CD8-positive, alpha-beta memory T cell (primary cell): ENCODE measurements around the gene PASK. TPM values are rescaled to one million over a fixed set of nuclear protein-coding genes. Genes with fewer than 3 reads are reported as not detected.
A peak's percentile ranks its signal among the peaks of the same experiment; 100 is the strongest.

Experiments
- CTCF ChIA-PET: fragments of 350-600 bp; sonication (Branson Sonifier 250); formaldehyde crosslinking; loops from one replicate; lab custom pipeline; 2021; ENCODE audit warnings: antibody characterized with exemption; lab: Charles Lee
- POLR2A ChIA-PET: fragments of 350-600 bp; sonication (Branson Sonifier 250); formaldehyde crosslinking; loops from one replicate; lab custom pipeline; 2021; ENCODE audit warnings: antibody characterized with exemption; lab: Charles Lee
- DNase-seq, 5 donors: peaks; one replicate each; pipeline versions ENCODE4 v3.0.0 to v3.0.0-alpha.2; 2020 to 2022; ENCODE audit warnings: mixed read lengths in 1 of 5
- H3K27ac ChIP-seq: one replicate; pipeline ENCODE4 v1.7.0; 2013; ENCODE audit warnings: low read depth, mild to moderate bottlenecking, low read length, moderate library complexity
- H3K27me3 ChIP-seq: 2 replicates; pipeline ENCODE4 v1.7.0; 2013; ENCODE audit warnings: low read length, mild to moderate bottlenecking; ENCODE audit not compliant: insufficient read depth, poor library complexity, severe bottlenecking
- H3K36me3 ChIP-seq: 2 replicates; pipeline ENCODE4 v1.7.0; 2013; ENCODE audit warnings: mild to moderate bottlenecking, low read length, moderate library complexity; ENCODE audit not compliant: insufficient read depth
- H3K4me1 ChIP-seq: 2 replicates; pipeline ENCODE4 v1.7.0; 2013; ENCODE audit warnings: mild to moderate bottlenecking, low read length, moderate library complexity; ENCODE audit not compliant: insufficient read depth
- H3K4me3 ChIP-seq: 2 replicates; pipeline ENCODE4 v1.7.0; 2013; ENCODE audit warnings: mild to moderate bottlenecking, low read length
- H3K9me3 ChIP-seq: 2 replicates; pipeline ENCODE4 v1.7.0; 2013; ENCODE audit warnings: mild to moderate bottlenecking, low read length
- H3K27ac Mint-ChIP-seq, 8 donors: one replicate each; pipeline ENCODE4 v1.8.0; 2020 to 2021; ENCODE audit warnings: mixed read lengths in 8 of 8, mild to moderate bottlenecking in 6 of 8, inconsistent platforms in 3 of 8, moderate library complexity in 3 of 8
- H3K27me3 Mint-ChIP-seq, 2 donors: one replicate each; pipeline ENCODE4 v1.8.0; 2020 to 2021; ENCODE audit warnings: mixed read lengths in 2 of 2, mild to moderate bottlenecking in 1 of 2, moderate library complexity in 1 of 2
- H3K36me3 Mint-ChIP-seq, 3 donors: one replicate each; pipeline ENCODE4 v1.8.0; 2020 to 2021; ENCODE audit warnings: mixed read lengths in 3 of 3, inconsistent platforms in 1 of 3, mild to moderate bottlenecking in 1 of 3
- H3K4me1 Mint-ChIP-seq, 3 donors: one replicate each; pipeline ENCODE4 v1.8.0; 2020 to 2021; ENCODE audit warnings: mixed read lengths in 3 of 3, inconsistent platforms in 1 of 3, mild to moderate bottlenecking in 1 of 3
- H3K4me3 Mint-ChIP-seq, 7 donors: one replicate each; pipeline ENCODE4 v1.8.0; 2020 to 2021; ENCODE audit warnings: mixed read lengths in 7 of 7, mild to moderate bottlenecking in 6 of 7, moderate library complexity in 4 of 7, inconsistent platforms in 2 of 7
- H3K9me3 Mint-ChIP-seq, 5 donors: one replicate each; pipeline ENCODE4 v1.8.0; 2020 to 2022; ENCODE audit warnings: mixed read lengths in 5 of 5, mild to moderate bottlenecking in 3 of 5, moderate library complexity in 2 of 5, inconsistent platforms in 1 of 5
- polyA plus RNA-seq: library from polyadenylated mRNA; unstranded; fragments of 300-500 nt; fragmentation: Illumina TruSeq; gene quantifications from one replicate; pipeline ENCODE4 v1.2.3, GENCODE V29; 2021
- total RNA-seq, 2 experiments: library from RNA; stranded (reverse); gene quantifications; one replicate each; pipeline ENCODE4 v1.2.3, GENCODE V29; 2021

Gene PASK
- total and polyA plus RNA-seq, 3 experiments from 2014 or later: 32.8 to 93.8 (median 92.8) TPM

GRCh38 chr2:241072553-241073165 lies 76.6 kb downstream of the PASK start:
- Mint-ChIP-seq H3K27ac (peak overlapping the region in 3 of 8 donors; percentile 75 to 90 (median 82)), H3K36me3 (peaks cover 9 to 25% (median 14%) of the 10 kb centered on the region in 3 donors), H3K9me3 (no peaks in the 10 kb centered on the region), H3K4me3 (no peak overlapping the region), H3K27me3 (no peaks in the 10 kb centered on the region), H3K4me1 (peaks cover 0 to 10% (median 3%) of the 10 kb centered on the region in 3 donors)
- Histone ChIP-seq H3K27ac (no peak overlapping the region), H3K4me3 (no peak overlapping the region), H3K27me3 (no peaks in the 10 kb centered on the region), H3K36me3 (peaks cover 10% of the 10 kb centered on the region), H3K4me1 (no peaks in the 10 kb centered on the region), H3K9me3 (no peaks in the 10 kb centered on the region)
- ChIA-PET POLR2A (no interaction called here), CTCF (no interaction called here)
- no peak for DNase-seq

DNA sequence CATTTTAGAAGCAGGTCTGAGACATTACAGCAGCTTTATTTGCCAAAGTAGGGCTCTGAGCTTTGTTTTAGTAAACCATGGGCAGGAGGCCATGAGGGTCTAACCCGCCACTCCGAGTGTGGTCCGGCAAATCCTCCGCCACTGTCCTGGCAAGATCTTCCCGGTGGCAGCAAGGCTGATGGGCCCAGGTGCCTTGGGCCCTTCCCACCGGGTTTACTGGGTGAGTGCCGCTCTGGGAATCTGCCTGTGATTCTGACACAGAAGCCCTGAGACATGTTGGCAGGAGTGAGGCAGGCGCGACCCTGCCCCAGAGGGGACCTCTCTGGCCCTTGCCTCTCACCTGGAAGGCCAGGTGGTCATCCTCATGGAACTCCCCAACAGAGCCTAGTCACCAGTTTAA lies 77.1 kb downstream of the PASK start:
- Mint-ChIP-seq H3K27ac (peak overlapping the region in 1 of 8 donors; percentile 90), H3K36me3 (peaks cover 9 to 25% (median 14%) of the 10 kb centered on the region in 3 donors), H3K9me3 (no peaks in the 10 kb centered on the region), H3K27me3 (no peaks in the 10 kb centered on the region), H3K4me3 (no peak overlapping the region), H3K4me1 (peaks cover 0 to 5% (median 0%) of the 10 kb centered on the region in 3 donors)
- no peaks in the 10 kb centered on the region for H3K9me3 ChIP-seq
- ChIA-PET POLR2A (no interaction called here), CTCF (no interaction called here)
- no peak for DNase-seq
- H3K27me3 ChIP-seq: no peaks in the 10 kb centered on the region
- no peaks in the 10 kb centered on the region for H3K4me1 ChIP-seq
- H3K27ac ChIP-seq: no peak overlapping the region
- peaks cover 10% of the 10 kb centered on the region for H3K36me3 ChIP-seq
- no peak overlapping the region for H3K4me3 ChIP-seq

- Mint-ChIP-seq H3K4me3 (no peak overlapping the region), H3K27ac (no peak overlapping the region), H3K36me3 (peaks cover 9 to 25% (median 14%) of the 10 kb centered on the region in 3 donors), H3K27me3 (no peaks in the 10 kb centered on the region), H3K4me1 (peaks cover 0 to 5% (median 0%) of the 10 kb centered on the region in 3 donors), H3K9me3 (no peaks in the 10 kb centered on the region)
- POLR2A ChIA-PET: no interaction called here
- Histone ChIP-seq H3K27ac (no peak overlapping the region), H3K36me3 (peaks cover 10% of the 10 kb centered on the region), H3K27me3 (no peaks in the 10 kb centered on the region), H3K4me3 (no peak overlapping the region), H3K4me1 (no peaks in the 10 kb centered on the region), H3K9me3 (no peaks in the 10 kb centered on the region)
- DNase-seq: no peak
- CTCF ChIA-PET: no interaction called here
These were observed 77.6 kb downstream of the PASK start for GRCh38 chr2:241071677-241072111.

DNA sequence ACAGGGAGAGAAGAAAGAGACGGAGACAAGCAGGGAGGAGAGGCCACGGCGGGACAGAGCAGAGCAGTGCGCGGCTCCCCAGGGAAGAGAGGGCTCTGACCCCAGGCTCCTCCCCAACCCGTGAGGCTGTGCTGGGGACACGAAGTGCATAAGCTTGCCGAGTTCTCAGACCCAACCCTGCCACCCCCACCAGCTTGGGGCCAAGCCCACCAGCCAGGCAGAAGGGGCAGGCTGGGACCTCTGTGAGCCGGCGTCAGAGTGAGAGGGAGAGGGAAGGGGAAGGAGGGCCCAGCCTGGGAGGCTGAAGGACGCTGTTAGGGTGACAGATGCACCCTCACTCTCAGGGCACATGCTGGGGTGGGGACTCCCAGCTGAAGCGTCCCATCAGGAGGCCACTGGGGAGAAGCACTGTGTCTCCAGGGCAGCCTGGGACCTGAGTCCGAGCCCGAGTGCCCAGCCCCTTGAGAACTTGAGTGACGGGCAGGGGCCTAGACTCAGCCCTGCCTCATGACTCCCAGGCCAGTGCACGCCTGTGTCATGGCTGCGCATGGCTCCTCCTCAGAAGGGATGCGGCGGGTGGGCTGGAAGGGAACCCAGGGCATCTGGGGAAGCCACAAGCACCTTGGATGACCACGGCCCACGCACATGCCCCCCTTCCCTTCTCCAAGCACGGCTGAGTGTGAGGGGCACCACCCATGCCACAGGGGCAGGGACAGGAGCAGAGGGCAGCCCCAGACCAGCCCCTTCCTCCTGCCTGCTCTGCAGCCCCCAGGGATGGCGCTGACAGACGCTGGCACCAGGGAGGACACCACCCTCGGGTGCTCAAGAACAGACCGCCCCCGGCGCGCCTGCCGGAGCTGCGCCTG lies 78.2 kb downstream of the PASK start:
- H3K9me3 ChIP-seq: no peaks in the 10 kb centered on the region
- Mint-ChIP-seq H3K4me3 (no peak overlapping the region), H3K9me3 (no peaks in the 10 kb centered on the region), H3K36me3 (peaks cover 9 to 25% (median 13%) of the 10 kb centered on the region in 3 donors), H3K27ac (no peak overlapping the region), H3K27me3 (no peaks in the 10 kb centered on the region), H3K4me1 (peaks cover 0 to 5% (median 0%) of the 10 kb centered on the region in 3 donors)
- ChIA-PET POLR2A (no interaction called here), CTCF (no interaction called here)
- H3K4me3 ChIP-seq: no peak overlapping the region
- H3K27ac ChIP-seq: no peak overlapping the region
- H3K27me3 ChIP-seq: no peaks in the 10 kb centered on the region
- DNase-seq: no peak
- H3K4me1 ChIP-seq: no peaks in the 10 kb centered on the region
- H3K36me3 ChIP-seq: peaks cover 10% of the 10 kb centered on the region

- Mint-ChIP-seq H3K9me3 (no peaks in the 10 kb centered on the region), H3K27me3 (no peaks in the 10 kb centered on the region), H3K27ac (no peak overlapping the region), H3K36me3 (peaks cover 6 to 19% (median 9%) of the 10 kb centered on the region in 3 donors), H3K4me1 (peaks cover 0 to 5% (median 0%) of the 10 kb centered on the region in 3 donors), H3K4me3 (no peak overlapping the region)
- Histone ChIP-seq H3K4me3 (no peak overlapping the region), H3K27ac (no peak overlapping the region), H3K4me1 (no peaks in the 10 kb centered on the region), H3K36me3 (peaks cover 8% of the 10 kb centered on the region), H3K9me3 (no peaks in the 10 kb centered on the region), H3K27me3 (no peaks in the 10 kb centered on the region)
- ChIA-PET CTCF (no interaction called here), POLR2A (no interaction called here)
- DNase-seq: no peak
These were observed 78.9 kb downstream of the PASK start for GRCh38 chr2:241070361-241070760.

- Histone ChIP-seq H3K27ac (no peak overlapping the region), H3K27me3 (no peaks in the 10 kb centered on the region), H3K36me3 (peaks cover 3% of the 10 kb centered on the region), H3K4me3 (no peak overlapping the region), H3K9me3 (no peaks in the 10 kb centered on the region), H3K4me1 (no peaks in the 10 kb centered on the region)
- Mint-ChIP-seq H3K36me3 (peaks cover 3 to 14% (median 6%) of the 10 kb centered on the region in 3 donors), H3K4me3 (no peak overlapping the region), H3K4me1 (peaks cover 0 to 5% (median 0%) of the 10 kb centered on the region in 3 donors), H3K27me3 (no peaks in the 10 kb centered on the region), H3K9me3 (no peaks in the 10 kb centered on the region), H3K27ac (no peak overlapping the region)
- POLR2A ChIA-PET: no interaction called here
- no peak for DNase-seq
- CTCF ChIA-PET: no interaction called here
These were observed 79.4 kb downstream of the PASK start for GRCh38 chr2:241069821-241070281.

DNA sequence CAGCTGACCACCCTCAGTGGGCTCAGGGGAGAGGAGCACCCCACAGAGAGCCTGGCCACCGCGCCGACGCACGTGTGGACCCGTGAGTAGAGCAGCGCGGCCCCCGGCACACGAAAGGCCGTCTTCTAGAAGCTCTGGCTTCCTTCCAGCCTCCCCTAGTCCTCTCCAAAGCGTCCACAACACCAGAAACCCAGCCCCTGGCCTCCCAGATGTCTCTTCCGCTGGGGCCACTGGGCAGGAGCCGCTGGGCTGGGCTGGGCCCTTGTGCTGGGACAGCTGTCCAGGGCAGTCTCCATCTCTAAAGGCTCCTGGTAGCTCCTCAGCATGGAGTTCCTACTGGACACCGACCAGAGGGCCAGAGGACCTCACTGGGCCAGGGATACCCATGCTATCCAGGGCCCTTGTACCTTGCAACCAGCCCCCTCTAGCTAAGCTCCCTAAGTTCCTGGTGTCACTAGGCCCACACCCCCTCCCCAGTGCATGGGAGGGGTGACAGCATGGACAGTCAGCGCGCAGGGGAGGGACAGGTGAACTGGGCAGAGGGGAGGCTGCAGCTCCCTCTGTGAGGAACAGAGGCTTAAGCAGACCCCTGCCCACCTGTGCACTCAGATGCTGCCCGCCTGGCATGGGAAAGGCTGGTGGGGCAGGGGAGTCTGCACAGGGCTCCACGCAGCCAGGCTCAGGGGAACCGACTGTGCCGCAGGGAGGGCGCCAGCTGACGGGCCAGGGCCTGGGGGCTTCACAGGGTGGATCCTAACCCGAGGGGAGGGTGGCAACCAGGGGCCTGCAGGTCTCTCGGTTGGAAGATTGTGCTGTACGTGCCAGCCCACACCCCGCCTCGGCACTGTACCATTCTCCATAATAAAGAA lies 80.1 kb downstream of the PASK start:
- CTCF ChIA-PET: interaction anchor here (1.0 to 1.7 kb wide), 2 partner anchors 9 to 80 kb away, joined by 3 to 5 read pairs; partner anchors contain the start of gene PASK
- no peaks in the 10 kb centered on the region for H3K4me1 ChIP-seq
- no peaks in the 10 kb centered on the region for H3K27me3 Mint-ChIP-seq

More for the DNA sequence above, 80.1 kb downstream of the PASK start:
- no peak overlapping the region for H3K4me3 ChIP-seq
- H3K36me3 ChIP-seq: no peaks in the 10 kb centered on the region
- POLR2A ChIA-PET: no interaction called here
- Mint-ChIP-seq H3K36me3 (peaks cover 0 to 7% (median 0%) of the 10 kb centered on the region in 3 donors), H3K4me1 (peaks cover 0 to 6% (median 2%) of the 10 kb centered on the region in 3 donors), H3K27ac (peak overlapping the region in 1 of 8 donors; percentile 47), H3K4me3 (no peak overlapping the region), H3K9me3 (no peaks in the 10 kb centered on the region)
- H3K27me3 ChIP-seq: no peaks in the 10 kb centered on the region
- no peaks in the 10 kb centered on the region for H3K9me3 ChIP-seq
- no peak for DNase-seq
- no peak overlapping the region for H3K27ac ChIP-seq
